IMR-90 (cell line): ENCODE results near the gene NES. TPM values are rescaled to one million over a fixed set of nuclear protein-coding genes. Genes with fewer than 3 reads are reported as not detected.
"Not testable (repeated sequence)": the region's sequence is repeated elsewhere in the genome, so short reads cannot be mapped to it uniquely, and the experiment has no call there.

ENCODE experiments used
- ATAC-seq: fragments of 200-7000 bp; cut with Tn5 transposase; 2 replicates; pipeline ENCODE4 v1.9.1; 2020; ENCODE audit warnings: low read depth, mild to moderate bottlenecking, moderate library complexity
- BruUV-seq: library from RNA; stranded (reverse); fragments of 400-500 nt; replicated peaks from 2 replicates; lab custom pipeline; 2021; lab: Mats Ljungman, UMichigan
- CTCF ChIA-PET: fragments of 300-600 bp; formaldehyde crosslinking; extraction: SDS; loops from one replicate; lab custom pipeline; 2021; ENCODE audit warnings: antibody characterized with exemption; lab: Yijun Ruan, JAX
- POLR2A ChIA-PET: fragments of 300-600 bp; sonication (Branson Sonifier 250); formaldehyde crosslinking; loops from one replicate; lab custom pipeline; 2022; ENCODE audit warnings: antibody characterized with exemption; ENCODE audit not compliant: unreplicated experiment; lab: Charles Lee
- DNase-seq: peaks from one replicate; pipeline ENCODE4 v3.0.0; 2013
- H2AFZ ChIP-seq: replicated peaks from 2 replicates; pipeline ENCODE3; 2013; ENCODE audit warnings: low read length, mild to moderate bottlenecking; ENCODE audit not compliant: poor library complexity
- H2AK5ac ChIP-seq: 2 replicates; pipeline ENCODE4 v1.6.1; 2013; ENCODE audit warnings: low read depth, low read length, inconsistent platforms
- H2AK9ac ChIP-seq: replicated peaks from 2 replicates; pipeline ENCODE3; 2013; ENCODE audit warnings: mild to moderate bottlenecking, low read depth, low read length, moderate library complexity; ENCODE audit not compliant: poor library complexity
- H2BK120ac ChIP-seq: 2 replicates; pipeline ENCODE4 v1.6.1; 2013; ENCODE audit warnings: low read depth, low read length, inconsistent platforms
- H2BK15ac ChIP-seq: 3 replicates; pipeline ENCODE4 v1.6.1; 2013; ENCODE audit warnings: low read depth, low read length, inconsistent platforms
- H2BK20ac ChIP-seq: 2 replicates; pipeline ENCODE4 v1.6.1; 2013; ENCODE audit warnings: low read depth, mild to moderate bottlenecking, inconsistent platforms, low read length, moderate library complexity
- H2BK5ac ChIP-seq: 2 replicates; pipeline ENCODE4 v1.6.1; 2013; ENCODE audit warnings: mild to moderate bottlenecking, low read depth, low read length, inconsistent platforms; ENCODE audit not compliant: poor library complexity, severe bottlenecking
- H3K14ac ChIP-seq: replicated peaks from 2 replicates; pipeline ENCODE4 v1.6.1; 2013; ENCODE audit warnings: low read depth, low read length, inconsistent platforms
- H3K18ac ChIP-seq: 2 replicates; pipeline ENCODE4 v1.6.1; 2013; ENCODE audit warnings: low read depth, low read length, control low read depth
- H3K23ac ChIP-seq: 2 replicates; pipeline ENCODE4 v1.6.1; 2013; ENCODE audit warnings: low read depth, low read length, inconsistent platforms
- H3K27ac ChIP-seq: 2 replicates; pipeline ENCODE4 v1.5.1; 2013; ENCODE audit warnings: mild to moderate bottlenecking, control low read depth, low read length; ENCODE audit not compliant: insufficient read depth
- H3K27me3 ChIP-seq: 2 replicates; pipeline ENCODE4 v1.6.1; 2013; ENCODE audit warnings: low read length; ENCODE audit not compliant: control insufficient read depth, insufficient read depth
- H3K36me3 ChIP-seq: 2 replicates; pipeline ENCODE4 v1.6.1; 2013; ENCODE audit warnings: low read length, mixed read lengths; ENCODE audit not compliant: control insufficient read depth, insufficient read depth
- H3K4ac ChIP-seq: 2 replicates; pipeline ENCODE4 v1.6.1; 2013; ENCODE audit warnings: low read depth, low read length, inconsistent platforms
- H3K4me1 ChIP-seq: 2 replicates; pipeline ENCODE4 v1.6.1; 2013; ENCODE audit warnings: low read length, mixed read lengths; ENCODE audit not compliant: control insufficient read depth, insufficient read depth
- H3K4me2 ChIP-seq: 2 replicates; pipeline ENCODE4 v1.6.1; 2013; ENCODE audit warnings: low read depth, mild to moderate bottlenecking, control low read depth, low read length, moderate library complexity
- H3K4me3 ChIP-seq: 2 replicates; pipeline ENCODE4 v1.5.1; 2013; ENCODE audit warnings: low read depth, mild to moderate bottlenecking, control low read depth, low read length, moderate library complexity; ENCODE audit not compliant: insufficient read depth
- H3K56ac ChIP-seq: 2 replicates; pipeline ENCODE4 v1.6.1; 2013; ENCODE audit warnings: low read length, inconsistent platforms; ENCODE audit not compliant: insufficient read depth; ENCODE audit errors: extremely low read depth
- H3K79me1 ChIP-seq, 2 experiments: 2 replicates each; pipeline ENCODE4 v1.6.1; 2013; ENCODE audit warnings: low read length in 2 of 2, inconsistent platforms in 1 of 2, low read depth in 1 of 2
- H3K9ac ChIP-seq: 2 replicates; pipeline ENCODE4 v1.6.1; 2013; ENCODE audit warnings: low read depth, low read length, control low read depth
- H3K9me1 ChIP-seq: 2 replicates; pipeline ENCODE4 v1.6.1; 2013; ENCODE audit warnings: low read length, inconsistent platforms; ENCODE audit not compliant: insufficient read depth
- H3K9me3 ChIP-seq: 2 replicates; pipeline ENCODE4 v1.6.1; 2013; ENCODE audit warnings: low read length; ENCODE audit not compliant: control insufficient read depth, insufficient read depth
- H4K20me1 ChIP-seq: 2 replicates; pipeline ENCODE4 v1.6.1; 2013; ENCODE audit warnings: low read length, inconsistent platforms; ENCODE audit not compliant: insufficient read depth
- H4K5ac ChIP-seq: 2 replicates; pipeline ENCODE4 v1.6.1; 2013; ENCODE audit warnings: mild to moderate bottlenecking, low read depth, low read length, control low read depth
- H4K8ac ChIP-seq, 2 experiments: 2 replicates each; pipeline ENCODE4 v1.6.1; 2013; ENCODE audit warnings: low read depth in 2 of 2, low read length in 2 of 2, control low read depth in 1 of 2, inconsistent platforms in 1 of 2
- H4K91ac ChIP-seq: 2 replicates; pipeline ENCODE4 v1.6.1; 2013; ENCODE audit warnings: low read depth, low read length, inconsistent platforms; ENCODE audit not compliant: insufficient read depth
- CEBPB ChIP-seq: IDR thresholded peaks from 2 replicates; pipeline ENCODE4 v1.6.1; 2012; ENCODE audit warnings: low read depth, low read length, improper control_type of control experiment
- FOS ChIP-seq: fragments of 150-350 bp; IDR thresholded peaks from 2 replicates; pipeline ENCODE4 v1.6.1; 2016; ENCODE audit warnings: low read depth, low read length
- MAZ ChIP-seq: IDR thresholded peaks from 2 replicates; pipeline ENCODE4 v1.6.1; 2012; ENCODE audit warnings: low read depth, mild to moderate bottlenecking, low read length, improper control_type of control experiment, moderate library complexity, borderline replicate concordance
- MXI1 ChIP-seq: IDR thresholded peaks from 2 replicates; pipeline ENCODE4 v1.6.1; 2012; ENCODE audit warnings: low read depth, mild to moderate bottlenecking, low read length, moderate library complexity, borderline replicate concordance
- NFE2L2 ChIP-seq: fragments of 150-350 bp; IDR thresholded peaks from 2 replicates; pipeline ENCODE4 v1.6.1; 2016; ENCODE audit warnings: low read depth, mild to moderate bottlenecking, low read length
- POLR2A ChIP-seq: IDR thresholded peaks from 2 replicates; pipeline ENCODE4 v1.6.1; 2012; ENCODE audit warnings: mild to moderate bottlenecking, low read depth, low read length
- RAD21 ChIP-seq: IDR thresholded peaks from 2 replicates; pipeline ENCODE4 v1.6.1; 2012; ENCODE audit warnings: low read length, improper control_type of control experiment
- RFX5 ChIP-seq: IDR thresholded peaks from 2 replicates; pipeline ENCODE4 v1.8.0; 2012; ENCODE audit warnings: low read depth, mild to moderate bottlenecking, low read length, moderate library complexity
- SMC3 ChIP-seq: fragments of 150-350 bp; IDR thresholded peaks from 2 replicates; pipeline ENCODE4 v1.6.1; 2016; ENCODE audit warnings: low read depth, mild to moderate bottlenecking, antibody characterized with exemption, low read length, moderate library complexity
- WGBS, 2 experiments: methylation state at CpG; one replicate each; pipeline versions ENCODE4 v1.1.5 to v1.1.7; 2013; ENCODE audit warnings: missing lambda C conversion rate in 2 of 2; ENCODE audit not compliant: insufficient read length in 1 of 2; ENCODE audit errors: extremely low coverage in 2 of 2; 5-methylcytosine and 5-hydroxymethylcytosine counted together
- dilution Hi-C: fragments of 300-500 bp; cut with HindIII; formaldehyde crosslinking; loops from one replicate; pipeline ENCODE4 v1.14.3; 2018; ENCODE audit warnings: low sequenced_read_pairs; ENCODE audit not compliant: unreplicated experiment
- in situ Hi-C: fragments of 300-500 bp; cut with MboI; formaldehyde crosslinking; loops from 3 replicates; pipeline ENCODE4 v1.14.3; 2019; ENCODE audit warnings: low sequenced_read_pairs, inconsistent platforms, mixed read lengths
- intact Hi-C: fragments of 100-400 bp; cut with micrococcal nuclease; formaldehyde crosslinking; loops from 2 replicates; pipeline ENCODE4 v1.10.0; 2022
- polyA plus RNA-seq, 3 experiments: library from polyadenylated mRNA; depleted of rRNA; stranded (reverse); fragments of >200 nt; gene quantifications; 2 replicates each; pipeline ENCODE4 v1.2.3, GENCODE V29; 2012; ENCODE audit warnings: low replicate concordance in 1 of 3
- total RNA-seq: library from RNA; depleted of rRNA; stranded (reverse); fragments of >200 nt; gene quantifications from 2 replicates; pipeline ENCODE4 v1.2.3, GENCODE V29; 2012
- TF ChIP-seq, protein P1 (sequence below): fragments of 150-350 bp; IDR thresholded peaks from 2 replicates; pipeline ENCODE4 v1.6.1; 2017; ENCODE audit warnings: mild to moderate bottlenecking, antibody characterized with exemption, low read length, low read depth

The NES gene
- total and polyA plus RNA-seq, 2 of the 4 experiments (the other 2 are of a cell fraction) = 25.3 to 40.1 TPM

DNA sequence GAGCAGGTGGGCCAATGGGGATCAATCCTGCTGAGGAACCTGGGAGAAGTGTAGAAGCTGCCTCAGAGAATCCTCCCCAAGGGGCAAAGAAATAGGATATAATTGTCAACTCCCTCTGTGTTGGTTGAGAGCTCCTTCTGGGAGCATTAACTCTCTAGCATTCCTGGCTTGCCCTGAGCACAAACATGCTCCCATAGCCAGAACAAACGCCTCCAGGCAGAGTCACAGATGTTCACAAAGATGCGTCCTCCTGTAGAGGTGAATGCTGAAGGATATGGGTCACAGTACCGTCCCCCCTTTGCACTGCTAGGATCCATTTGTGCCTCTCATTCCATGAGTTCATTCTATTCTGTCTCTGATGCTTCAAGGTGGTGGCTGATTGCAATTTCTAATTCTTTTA is 44.9 kb downstream of the NES start:
- Histone ChIP-seq H3K9ac (no peak overlapping the region), H2BK120ac (no peak overlapping the region), H3K4me2 (no peak overlapping the region), H2BK5ac (no peak overlapping the region), H2AK5ac (no peak overlapping the region), H2BK20ac (no peak overlapping the region), H3K36me3 (no peaks in the 10 kb centered on the region), H3K9me3 (no peaks in the 10 kb centered on the region), H3K27ac (no peak overlapping the region), H3K4ac (no peak overlapping the region), H3K4me3 (no peak overlapping the region), H3K4me1 (no peaks in the 10 kb centered on the region), H4K91ac (no peak overlapping the region), H3K14ac (no peak overlapping the region), H2BK15ac (no peak overlapping the region), H4K8ac (no peak overlapping the region), H4K20me1 (no peaks in the 10 kb centered on the region), H2AK9ac (no peak overlapping the region), H3K18ac (no peak overlapping the region), H2AFZ (no peak overlapping the region), H3K79me1 (no peaks in the 10 kb centered on the region), H3K23ac (no peak overlapping the region), H4K5ac (no peak overlapping the region), H3K27me3 (peaks cover 55% of the 10 kb centered on the region), H3K56ac (no peak overlapping the region), H3K9me1 (no peaks in the 10 kb centered on the region)
- no TSS peak for BruUV-seq
- TF ChIP-seq POLR2A (no peak), RFX5 (no peak), FOS (no peak), CEBPB (no peak), RAD21 (no peak), MXI1 (no peak), MAZ (no peak), SMC3 (no peak), NFE2L2 (no peak)
- TF ChIP-seq, protein P1, sequence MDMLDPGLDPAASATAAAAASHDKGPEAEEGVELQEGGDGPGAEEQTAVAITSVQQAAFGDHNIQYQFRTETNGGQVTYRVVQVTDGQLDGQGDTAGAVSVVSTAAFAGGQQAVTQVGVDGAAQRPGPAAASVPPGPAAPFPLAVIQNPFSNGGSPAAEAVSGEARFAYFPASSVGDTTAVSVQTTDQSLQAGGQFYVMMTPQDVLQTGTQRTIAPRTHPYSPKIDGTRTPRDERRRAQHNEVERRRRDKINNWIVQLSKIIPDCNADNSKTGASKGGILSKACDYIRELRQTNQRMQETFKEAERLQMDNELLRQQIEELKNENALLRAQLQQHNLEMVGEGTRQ = no peak
- in situ Hi-C loops = no loop called here
- no CpG with 5 or more reads among the region's 3 CpGs for WGBS, 2 experiments
- no peak for ATAC-seq
- CTCF ChIA-PET = no interaction called here
- dilution Hi-C loops = no loop called here
- intact Hi-C loops = no loop called here
- no peak for DNase-seq
- POLR2A ChIA-PET = interaction anchor here (0.7 kb wide), 1 partner anchor 12 kb away, joined by 11 read pairs; no protein-coding TSS in a partner anchor

DNA sequence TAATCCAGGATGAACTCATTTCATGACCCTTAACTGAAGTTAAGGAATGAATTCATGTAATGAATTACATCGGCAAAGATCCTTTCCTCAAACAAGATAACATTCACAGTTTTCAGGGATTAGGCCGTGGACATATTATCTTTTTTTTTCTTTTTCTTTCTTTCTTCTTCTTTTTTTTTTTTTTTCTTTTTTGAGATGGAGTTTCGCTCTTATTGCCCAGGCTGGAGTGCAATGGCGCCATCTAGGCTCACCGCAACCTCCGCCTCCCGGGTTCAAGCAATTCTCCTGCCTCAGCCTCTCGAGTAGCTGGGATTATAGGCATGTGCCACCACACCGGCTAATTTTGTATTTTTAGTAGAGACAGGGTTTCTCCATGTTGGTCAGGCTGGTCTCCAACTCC is 46.1 kb downstream of the NES start:
- CTCF ChIA-PET = not testable (repeated sequence)
- H3K27me3 ChIP-seq = peaks cover 53% of the 10 kb centered on the region

More for the DNA sequence above, 46.1 kb downstream of the NES start:
- H3K9me1 ChIP-seq, H3K36me3 ChIP-seq, H2BK20ac ChIP-seq, H4K91ac ChIP-seq, DNase-seq, H2AFZ ChIP-seq, H3K4ac ChIP-seq, in situ Hi-C loops, H3K18ac ChIP-seq, H2BK5ac ChIP-seq, H3K4me1 ChIP-seq, H3K4me2 ChIP-seq, H3K9ac ChIP-seq, H4K20me1 ChIP-seq, H3K27ac ChIP-seq, H4K5ac ChIP-seq, H2AK9ac ChIP-seq, H3K23ac ChIP-seq, H3K9me3 ChIP-seq, H3K4me3 ChIP-seq, H2AK5ac ChIP-seq, intact Hi-C loops, H4K8ac ChIP-seq, POLR2A ChIA-PET, H3K56ac ChIP-seq, ATAC-seq, H2BK15ac ChIP-seq, H2BK120ac ChIP-seq, dilution Hi-C loops, H3K79me1 ChIP-seq, H3K14ac ChIP-seq, BruUV-seq: not testable (repeated sequence)
- no CpG with 5 or more reads among the region's 9 CpGs for WGBS, 2 experiments
